ENCODE results near the gene FRMD4A.
"Not testable (repeated sequence)": the region's sequence is repeated elsewhere in the genome, so short reads cannot be mapped to it uniquely, and the experiment has no call there.

The FRMD4A gene

DNA sequence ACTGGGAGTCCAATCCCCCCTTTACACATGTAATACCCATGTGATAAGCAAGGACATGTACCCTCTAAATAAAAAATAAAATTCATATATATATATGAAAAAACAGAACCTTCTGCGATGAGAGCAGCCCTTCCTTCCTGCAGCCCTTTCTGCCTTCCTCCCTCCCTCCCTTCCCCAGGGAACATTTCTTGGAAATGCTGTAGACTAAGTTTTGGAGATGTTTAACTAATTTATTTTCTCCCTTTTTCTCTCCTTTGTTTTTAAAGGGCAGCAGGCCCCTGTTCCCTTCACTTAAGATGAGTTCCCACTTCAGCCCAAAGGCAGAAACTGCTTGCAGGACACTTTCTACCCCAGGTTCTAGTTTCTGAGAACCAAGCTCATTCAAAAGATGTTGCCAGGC is 179.2 kb downstream of the FRMD4A start:
- no peak for DNase-seq (ENCODE audit: low read depth, low spot score)

GRCh38 chr10:14150526-14150925 is 180.2 kb downstream of the FRMD4A start:
- DNase-seq (ENCODE audit: low read depth, low spot score): peak; percentile 46

DNA sequence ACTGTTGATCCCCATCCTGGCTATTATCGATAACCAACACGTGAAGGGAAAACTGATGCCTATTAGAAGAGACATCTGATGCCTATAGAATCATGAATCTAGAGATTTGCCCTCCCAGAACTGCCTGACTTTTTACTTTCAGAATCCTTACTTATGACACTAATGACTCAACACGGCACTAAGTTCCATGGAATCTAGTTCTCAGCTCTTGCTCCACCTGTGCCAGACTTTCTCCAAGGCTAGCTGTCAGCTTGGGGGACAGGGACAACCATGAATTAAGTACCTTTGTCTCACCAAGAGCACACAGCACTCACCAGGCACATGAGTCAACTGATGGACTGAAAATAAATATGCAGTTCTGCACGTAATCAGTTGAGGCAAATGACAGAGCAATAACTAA is 184.2 kb downstream of the FRMD4A start:
- DNase-seq (ENCODE audit: low read depth, low spot score): no peak

DNA sequence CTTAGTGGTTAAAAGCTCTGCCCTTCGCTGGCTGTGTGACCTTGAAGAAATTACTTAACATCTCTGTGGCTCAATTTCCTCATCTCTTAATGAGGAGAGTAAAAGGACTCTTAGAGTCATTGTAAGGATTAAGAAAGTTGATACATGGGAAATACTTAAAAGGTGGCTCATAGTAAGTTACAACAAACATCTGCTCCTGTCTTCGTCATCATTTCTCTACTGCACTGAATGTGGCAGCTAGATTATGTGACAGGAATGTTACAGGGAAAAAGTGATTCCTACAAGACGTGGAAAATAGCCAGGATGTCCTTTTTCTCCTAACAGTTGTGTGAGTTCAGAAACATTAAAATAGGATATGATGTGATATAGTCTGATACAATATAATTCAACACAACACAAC is 184.7 kb downstream of the FRMD4A start:
- peak; percentile 52 for DNase-seq (ENCODE audit: low read depth, low spot score)

- DNase-seq (ENCODE audit: low read depth, low spot score): no peak
Observed at GRCh38 chr10:14144451-14144850, 186.3 kb downstream of the FRMD4A start.

- no peak for DNase-seq (ENCODE audit: low read depth, low spot score)
Observed at GRCh38 chr10:14142606-14143250, 188.0 kb downstream of the FRMD4A start.

DNA sequence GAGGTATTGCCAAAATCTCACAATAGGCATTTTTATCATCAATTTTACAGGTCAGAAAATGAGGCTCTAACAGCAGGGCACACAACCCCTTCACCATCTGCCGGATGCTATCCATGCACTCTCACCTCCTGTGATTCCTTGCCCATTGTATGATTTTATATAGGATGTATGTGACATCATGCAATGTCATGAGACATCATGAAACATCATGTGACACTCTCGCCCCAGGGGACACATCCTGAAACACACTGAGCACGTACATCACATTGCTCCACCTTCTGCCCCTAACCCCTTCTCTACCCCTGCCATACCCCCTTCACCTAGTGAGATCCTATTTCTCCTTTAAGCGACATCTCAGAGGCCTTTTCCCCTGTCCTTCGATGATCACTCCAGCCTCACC is 189.4 kb downstream of the FRMD4A start:
- DNase-seq (ENCODE audit: low read depth, low spot score): no peak

GRCh38 chr10:14137391-14137790 is 193.3 kb downstream of the FRMD4A start:
- DNase-seq (ENCODE audit: low read depth, low spot score): no peak

GRCh38 chr10:14135196-14135595 is 195.5 kb downstream of the FRMD4A start:
- not testable (repeated sequence) for DNase-seq (ENCODE audit: low read depth, low spot score)

- no peak for DNase-seq (ENCODE audit: low read depth, low spot score)
Observed at GRCh38 chr10:14134275-14134674, 196.4 kb downstream of the FRMD4A start.

- DNase-seq (ENCODE audit: low read depth, low spot score): peak; percentile 31
Observed at GRCh38 chr10:14131261-14131960, 199.3 kb downstream of the FRMD4A start.

GRCh38 chr10:14129770-14130169 is 201.0 kb downstream of the FRMD4A start:
- DNase-seq (ENCODE audit: low read depth, low spot score): no peak

DNA sequence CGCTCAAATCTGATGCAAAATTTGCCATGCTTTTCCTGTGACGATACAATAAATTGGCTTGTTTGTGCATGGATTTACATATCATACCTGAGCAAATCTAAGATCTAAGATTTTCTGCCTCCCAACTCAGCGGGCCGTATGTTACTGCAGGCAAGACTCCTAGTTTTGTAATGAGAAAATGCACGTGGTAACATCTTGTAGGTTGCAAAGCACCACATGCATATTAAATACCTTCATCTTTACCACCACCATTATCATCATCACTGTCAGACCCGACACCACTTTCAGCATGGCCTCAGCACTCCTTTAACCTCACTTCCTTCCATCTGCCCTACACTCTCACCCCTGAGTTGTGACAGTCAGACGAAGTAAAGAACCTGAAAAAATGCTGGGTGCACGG is 202.2 kb downstream of the FRMD4A start:
- no peak for DNase-seq (ENCODE audit: low read depth, low spot score)

DNA sequence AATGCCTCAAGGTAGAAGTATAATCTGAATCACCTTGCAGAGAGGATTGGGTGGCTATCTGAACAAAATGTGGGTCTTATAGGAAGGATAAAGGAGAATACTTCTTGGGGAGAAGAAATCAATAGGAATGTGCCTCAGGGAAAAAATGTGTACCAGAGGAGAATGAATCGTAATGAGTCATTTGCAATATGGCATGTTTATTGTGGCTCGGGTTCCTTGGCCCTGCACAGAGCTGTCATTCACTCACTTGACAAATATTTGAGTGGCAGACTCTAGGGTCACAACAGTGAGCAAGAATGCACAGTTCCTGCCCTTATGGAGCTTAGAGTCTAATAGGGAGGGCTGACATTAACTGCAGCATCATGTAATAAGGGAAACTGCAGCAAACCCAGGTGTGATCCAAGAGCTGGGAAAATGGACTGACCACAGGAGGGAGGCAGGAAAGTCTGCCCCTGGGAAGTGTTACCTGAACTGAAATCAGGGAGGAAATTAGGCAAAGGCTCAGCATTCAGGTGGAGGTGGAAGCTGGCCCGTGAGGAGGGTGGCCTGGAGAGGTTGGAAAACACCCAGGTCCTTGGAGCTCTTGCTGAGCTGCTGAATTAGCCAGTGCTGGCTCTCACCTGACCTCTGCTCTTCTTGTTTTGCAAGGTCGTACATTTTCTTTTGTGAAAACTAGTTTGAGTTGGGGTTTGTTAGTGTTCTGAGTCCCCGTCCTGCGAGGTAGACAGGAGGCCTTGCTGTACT is 203.9 kb downstream of the FRMD4A start:
- peak; percentile 47 for DNase-seq (ENCODE audit: low read depth, low spot score)

GRCh38 chr10:14125564-14125963 is 205.2 kb downstream of the FRMD4A start:
- no peak for DNase-seq (ENCODE audit: low read depth, low spot score)

DNA sequence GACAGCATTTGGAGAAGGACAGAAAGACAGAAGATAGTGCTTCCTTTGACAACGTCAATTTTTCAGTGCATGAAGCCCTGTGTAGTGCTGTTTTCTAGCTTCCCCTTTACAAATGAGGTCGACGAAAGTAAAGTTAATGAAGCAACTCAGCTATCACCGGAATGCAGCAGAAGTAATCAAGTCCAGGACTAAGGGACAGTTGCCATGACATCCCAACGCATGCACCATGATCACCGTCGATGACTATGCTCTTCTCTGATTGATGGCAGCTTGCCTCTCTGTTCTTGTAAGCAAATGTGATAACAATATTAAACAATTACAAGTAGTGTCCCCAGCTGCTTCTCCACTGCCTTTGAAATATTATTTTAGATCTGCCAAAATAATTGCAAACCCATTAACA is 205.8 kb downstream of the FRMD4A start:
- no peak for DNase-seq (ENCODE audit: low read depth, low spot score)

DNA sequence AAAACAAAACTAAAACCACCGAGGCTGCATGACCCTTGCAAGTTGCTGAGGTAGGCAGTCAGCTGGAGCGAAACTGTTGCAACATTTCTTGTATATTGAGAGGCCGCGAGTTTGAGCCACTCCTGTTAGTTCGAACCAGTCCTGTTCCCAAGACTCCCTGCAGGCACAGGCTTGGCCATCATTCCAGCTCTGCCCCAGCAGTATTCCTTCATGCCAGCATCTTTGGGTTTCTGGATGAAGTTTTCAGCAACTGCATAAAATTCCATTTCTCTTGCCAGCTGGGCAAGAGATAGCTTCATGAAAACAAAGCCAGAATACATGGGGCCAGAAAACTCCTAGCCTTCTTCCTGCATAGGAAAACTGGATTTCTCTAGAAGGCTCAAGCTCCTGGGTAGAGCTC is 207.6 kb downstream of the FRMD4A start:
- peak; percentile 16 for DNase-seq (ENCODE audit: low read depth, low spot score)

- DNase-seq (ENCODE audit: low read depth, low spot score): no peak
Observed at GRCh38 chr10:14120812-14121211, 209.9 kb downstream of the FRMD4A start.

- DNase-seq (ENCODE audit: low read depth, low spot score): no peak
Observed at GRCh38 chr10:14118953-14119352, 211.8 kb downstream of the FRMD4A start.

GRCh38 chr10:14116837-14117236 is 213.9 kb downstream of the FRMD4A start:
- DNase-seq (ENCODE audit: low read depth, low spot score): no peak

- DNase-seq (ENCODE audit: low read depth, low spot score): no peak
Observed at GRCh38 chr10:14116021-14116420, 214.7 kb downstream of the FRMD4A start.

GRCh38 chr10:14114791-14115190 is 215.9 kb downstream of the FRMD4A start:
- DNase-seq (ENCODE audit: low read depth, low spot score): no peak

GRCh38 chr10:14112056-14112455 is 218.7 kb downstream of the FRMD4A start:
- no peak for DNase-seq (ENCODE audit: low read depth, low spot score)

All from astrocyte of the hippocampus (primary cell).